Measurements from ENCODE around the gene MSANTD1.

Gene MSANTD1

GRCh38 chr4:3248811-3249661 lies at the start of gene MSANTD1:
TSS of gene MSANTD1 (plus strand) at chr4:3249159. CDS start at chr4:3249223, 64 bp downstream.
- DNase-seq = no peak

- DNase-seq = no peak
Observed at GRCh38 chr4:3199653-3200422, 49.1 kb upstream of the MSANTD1 start.

- no peak for DNase-seq
Observed at GRCh38 chr4:3200423-3201090, 48.4 kb upstream of the MSANTD1 start.

GRCh38 chr4:3201718-3202702 lies 46.9 kb upstream of the MSANTD1 start:
- peak; percentile 55 for DNase-seq

- DNase-seq = no peak
Observed at GRCh38 chr4:3202836-3203820, 45.8 kb upstream of the MSANTD1 start.

- no peak for DNase-seq
Observed at GRCh38 chr4:3203971-3204431, 45.0 kb upstream of the MSANTD1 start.

- no peak for DNase-seq
Observed at GRCh38 chr4:3205995-3206394, 43.0 kb upstream of the MSANTD1 start.

- no peak for DNase-seq
Observed at GRCh38 chr4:3206439-3207100, 42.4 kb upstream of the MSANTD1 start.

- DNase-seq = no peak
Observed at GRCh38 chr4:3207531-3208037, 41.4 kb upstream of the MSANTD1 start.

- no peak for DNase-seq
Observed at GRCh38 chr4:3208826-3209225, 40.1 kb upstream of the MSANTD1 start.

- DNase-seq = no peak
Observed at GRCh38 chr4:3209551-3210325, 39.2 kb upstream of the MSANTD1 start.

- no peak for DNase-seq
Observed at GRCh38 chr4:3210467-3210866, 38.5 kb upstream of the MSANTD1 start.

- no peak for DNase-seq
Observed at GRCh38 chr4:3211866-3212265, 37.1 kb upstream of the MSANTD1 start.

- no peak for DNase-seq
Observed at GRCh38 chr4:3212391-3213105, 36.4 kb upstream of the MSANTD1 start.

GRCh38 chr4:3213106-3213425 lies 35.9 kb upstream of the MSANTD1 start:
- DNase-seq = no peak

GRCh38 chr4:3213661-3214250 lies 35.2 kb upstream of the MSANTD1 start:
- no peak for DNase-seq

- DNase-seq = no peak
Observed at GRCh38 chr4:3215256-3215655, 33.7 kb upstream of the MSANTD1 start.

- DNase-seq = no peak
Observed at GRCh38 chr4:3215733-3216132, 33.2 kb upstream of the MSANTD1 start.
